ENCODE measurements around the gene S100A16. TPM values are rescaled to one million over a fixed set of nuclear protein-coding genes. Genes with fewer than 3 reads are reported as not detected.

The S100A16 gene
- total and polyA plus RNA-seq, 9 of the 15 experiments (the other 6 are each of a cell fraction or from before 2014, with no cell fraction given) = 1.6 to 6.9 (median 4.3) TPM

- no peak for TF ChIP-seq KLF10 (CRISPR knock-in tag; IDR thresholded peaks at IDR 0.05)
- no peak for TF ChIP-seq TARDBP (IDR thresholded peaks at IDR 0.05)
- TF ChIP-seq BCL6 (CRISPR knock-in tag; IDR thresholded peaks at IDR 0.05) = no peak
- peak; percentile 26; the same call in 1 of the 2 replicates for TF ChIP-seq ESRRA (IDR thresholded peaks at IDR 0.05; ENCODE audit: borderline replicate concordance, low read depth)
- TF ChIP-seq E4F1 (CRISPR knock-in tag; IDR thresholded peaks at IDR 0.05; ENCODE audit: borderline replicate concordance) = no peak
- TF ChIP-seq IRF1 (CRISPR knock-in tag; IDR thresholded peaks at IDR 0.05; ENCODE audit: borderline replicate concordance) = no peak
- no peak for TF ChIP-seq TFE3 (CRISPR knock-in tag; IDR thresholded peaks at IDR 0.05)
- TF ChIP-seq CHD2 (IDR thresholded peaks at IDR 0.05; ENCODE audit: low read depth, low read length) = 0 out of 2 replicates have a peak, but pooled peaks have one; percentile 5
- TF ChIP-seq XRCC4 (IDR thresholded peaks at IDR 0.05; ENCODE audit: extremely low read depth, insufficient read depth, insufficient read length) = no peak
- no peak for TF ChIP-seq NCOA6 (IDR thresholded peaks at IDR 0.05)
- TF ChIP-seq RREB1 (CRISPR knock-in tag; IDR thresholded peaks at IDR 0.05) = no peak
- TF ChIP-seq ZBTB43 (CRISPR knock-in tag; IDR thresholded peaks at IDR 0.05) = 0 out of 2 replicates have a peak, but pooled peaks have one; percentile 41
- TF ChIP-seq MAZ (CRISPR knock-in tag; conservative IDR thresholded peaks at IDR 0.05 in 1 of 2, IDR thresholded peaks at IDR 0.05 in 1 of 2) = peak in 1 of 2 experiments; percentile 82; a peak in 3 of 4 replicates
- TF ChIP-seq ZNF121 (CRISPR knock-in tag; conservative IDR thresholded peaks at IDR 0.05) = no peak
Measured at GRCh38 chr1:153626904-153627714, 14.2 kb upstream of the S100A16 start, which contains the start of gene S100A13 (continued).

Measured in K562 (cell line).